ENCODE results near the gene PRKRA. TPM values are rescaled to one million over a fixed set of nuclear protein-coding genes. Genes with fewer than 3 reads are reported as not detected.

The PRKRA gene
- total and polyA plus RNA-seq, 4 donors, result 8.3 to 28.1 (median 13.4) TPM

GRCh38 chr2:178422097-178422496 is 28.9 kb downstream of the PRKRA start:
- no peaks in the 10 kb centered on the region for H3K9me3 ChIP-seq (ENCODE audit: control insufficient read depth in 4 of 4, low read length in 3 of 4)
- no peaks in the 10 kb centered on the region for H3K27me3 ChIP-seq (ENCODE audit: control insufficient read depth in 4 of 4, insufficient read depth in 4 of 4, low read length in 3 of 4)
- H3K9ac ChIP-seq (ENCODE audit: low read depth in 1 of 2, low read length in 2 of 2), result no peak overlapping the region
- H3K4me3 ChIP-seq (ENCODE audit: low read depth in 1 of 3, low read length in 3 of 3), result no peak overlapping the region
- no peaks in the 10 kb centered on the region for H3K4me1 ChIP-seq (ENCODE audit: control insufficient read depth in 4 of 4, insufficient read depth in 4 of 4, low read length in 3 of 4)
- H3K36me3 ChIP-seq (ENCODE audit: control insufficient read depth in 4 of 4, insufficient read depth in 3 of 4, low read depth in 1 of 4, low read length in 3 of 4), result no peaks in the 10 kb centered on the region
- TF ChIP-seq FOXA2 (IDR thresholded peaks at IDR 0.05) (no peak), EGR1 (IDR thresholded peaks at IDR 0.05; ENCODE audit: low read depth in 2 of 2) (no peak), ZBTB33 (IDR thresholded peaks at IDR 0.05) (no peak), FOXA1 (IDR thresholded peaks at IDR 0.05) (no peak), RXRA (IDR thresholded peaks at IDR 0.05) (no peak), HNF4A (conservative IDR thresholded peaks at IDR 0.05) (no peak), NR2F2 (IDR thresholded peaks at IDR 0.05) (no peak), SP1 (IDR thresholded peaks at IDR 0.05) (no peak), CTCF (IDR thresholded peaks at IDR 0.05; ENCODE audit: low read depth, low read length, missing input control) (no peak), HNF4G (IDR thresholded peaks at IDR 0.05) (no peak), ATF3 (IDR thresholded peaks at IDR 0.05) (no peak), YY1 (IDR thresholded peaks at IDR 0.05) (no peak)
- TF ChIP-seq, protein P1, sequence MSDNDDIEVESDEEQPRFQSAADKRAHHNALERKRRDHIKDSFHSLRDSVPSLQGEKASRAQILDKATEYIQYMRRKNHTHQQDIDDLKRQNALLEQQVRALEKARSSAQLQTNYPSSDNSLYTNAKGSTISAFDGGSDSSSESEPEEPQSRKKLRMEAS (IDR thresholded peaks at IDR 0.05), result no peak
- no peak for DNase-seq (ENCODE audit: low spot score)
- no peak overlapping the region for H3K27ac ChIP-seq (ENCODE audit: low read depth in 1 of 2, low read length in 2 of 2)
- 92% methylated on average over 3 of the region's 3 CpGs for WGBS

- no peak overlapping the region for H3K27ac ChIP-seq (ENCODE audit: low read depth in 1 of 2, low read length in 2 of 2)
- H3K9me3 ChIP-seq (ENCODE audit: control insufficient read depth in 4 of 4, low read length in 3 of 4), result no peaks in the 10 kb centered on the region
- H3K36me3 ChIP-seq (ENCODE audit: control insufficient read depth in 4 of 4, insufficient read depth in 3 of 4, low read depth in 1 of 4, low read length in 3 of 4), result no peaks in the 10 kb centered on the region
- H3K9ac ChIP-seq (ENCODE audit: low read depth in 1 of 2, low read length in 2 of 2), result no peak overlapping the region
- no peak for DNase-seq (ENCODE audit: low spot score)
- no peaks in the 10 kb centered on the region for H3K27me3 ChIP-seq (ENCODE audit: control insufficient read depth in 4 of 4, insufficient read depth in 4 of 4, low read length in 3 of 4)
- 58% methylated on average over 1 of the region's 1 CpG for WGBS
- H3K4me3 ChIP-seq (ENCODE audit: low read depth in 1 of 3, low read length in 3 of 3), result no peak overlapping the region
- H3K4me1 ChIP-seq (ENCODE audit: control insufficient read depth in 4 of 4, insufficient read depth in 4 of 4, low read length in 3 of 4), result no peaks in the 10 kb centered on the region
- no peak for TF ChIP-seq EGR1 (IDR thresholded peaks at IDR 0.05; ENCODE audit: low read depth in 2 of 2)
- no peak for TF ChIP-seq ATF3 (IDR thresholded peaks at IDR 0.05)
- no peak for TF ChIP-seq GABPA (IDR thresholded peaks at IDR 0.05 in 1 of 2, conservative IDR thresholded peaks at IDR 0.05 in 1 of 2)
- TF ChIP-seq FOXA2 (IDR thresholded peaks at IDR 0.05), result no peak
- TF ChIP-seq REST (IDR thresholded peaks at IDR 0.05), result no peak
- no peak for TF ChIP-seq HNF4A (conservative IDR thresholded peaks at IDR 0.05)
- no peak for TF ChIP-seq RXRA (IDR thresholded peaks at IDR 0.05)
- no peak for TF ChIP-seq NR2F2 (IDR thresholded peaks at IDR 0.05)
- no peak for TF ChIP-seq TAF1 (conservative IDR thresholded peaks at IDR 0.05)
- no peak for TF ChIP-seq CTCF (IDR thresholded peaks at IDR 0.05; ENCODE audit: low read depth, low read length, missing input control)
- no peak for TF ChIP-seq SP1 (IDR thresholded peaks at IDR 0.05)
- no peak for TF ChIP-seq RAD21 (IDR thresholded peaks at IDR 0.05)
- no peak for TF ChIP-seq HNF4G (IDR thresholded peaks at IDR 0.05)
- TF ChIP-seq JUND (IDR thresholded peaks at IDR 0.05), result no peak
- TF ChIP-seq, protein P1 (IDR thresholded peaks at IDR 0.05), result no peak
- TF ChIP-seq YY1 (IDR thresholded peaks at IDR 0.05), result no peak
- no peak for TF ChIP-seq FOXA1 (IDR thresholded peaks at IDR 0.05)
- TF ChIP-seq ZBTB33 (IDR thresholded peaks at IDR 0.05), result no peak
Measured at GRCh38 chr2:178420463-178420999, 30.4 kb downstream of the PRKRA start.
